ENCODE results near the gene SND1. TPM values are rescaled to one million over a fixed set of nuclear protein-coding genes. Genes with fewer than 3 reads are reported as not detected.
"Not testable (repeated sequence)": the region's sequence is repeated elsewhere in the genome, so short reads cannot be mapped to it uniquely, and the experiment has no call there.

The SND1 gene
- total and polyA plus RNA-seq, 2 donors (not counting 3 experiments of a cell fraction or from before 2014, with no cell fraction given): 116 to 249 TPM

- H3K9me3 ChIP-seq (replicated peaks; ENCODE audit: control insufficient read depth, insufficient read depth, low read length): no peaks in the 10 kb centered on the region
- no peak for DNase-seq (ENCODE audit: low read depth, low spot score)
- no peaks in the 10 kb centered on the region for H3K4me1 ChIP-seq (ENCODE audit: control insufficient read depth, extremely low read depth, insufficient read depth, low read length)
- intact Hi-C loops (cut with micrococcal nuclease) (no loop called here), dilution Hi-C loops (cut with MboI; ENCODE audit: extremely low pct_ligation_motif_present, low sequenced_read_pairs) (no loop called here)
- H2AFZ ChIP-seq (ENCODE audit: low read depth, low read length): no peak overlapping the region
- no peak overlapping the region for H3K9ac ChIP-seq (replicated peaks; ENCODE audit: extremely low read depth, insufficient read depth, low read length)
- TF ChIP-seq FOS (IDR thresholded peaks at IDR 0.05; ENCODE audit: borderline replicate concordance, insufficient read depth, low read length) (no peak), POLR2A (IDR thresholded peaks at IDR 0.05; ENCODE audit: low read depth, low read length) (no peak), JUN (IDR thresholded peaks at IDR 0.05; ENCODE audit: borderline replicate concordance, insufficient read depth, insufficient read length, low read depth) (no peak)
- BruUV-seq (replicated peaks): no TSS peak
- POLR2A ChIA-PET: no interaction called here
- H3K9me1 ChIP-seq (replicated peaks; ENCODE audit: control insufficient read depth, extremely low read depth, insufficient read depth, low read length): no peaks in the 10 kb centered on the region
- H3K36me3 ChIP-seq (ENCODE audit: control insufficient read depth in 2 of 2, extremely low read depth in 1 of 2, insufficient read depth in 2 of 2, low read length in 2 of 2): no peaks in the 10 kb centered on the region
- no peak overlapping the region for H3K4me2 ChIP-seq (ENCODE audit: insufficient read depth, low read length)
- CTCF ChIA-PET: interaction anchor here (1.0 to 1.5 kb wide), 2 partner anchors 10 to 19 kb away, joined by 3 to 5 read pairs; no protein-coding TSS in a partner anchor
- no peaks in the 10 kb centered on the region for H3K27me3 ChIP-seq (ENCODE audit: control insufficient read depth in 2 of 2, insufficient read depth in 2 of 2, low read length in 2 of 2)
- H3K27ac ChIP-seq (ENCODE audit: insufficient read depth, low read depth, low read length): no peak overlapping the region
- no peaks in the 10 kb centered on the region for H4K20me1 ChIP-seq (replicated peaks; ENCODE audit: control insufficient read depth, extremely low read depth, insufficient read depth, low read length)
- H3K4me3 ChIP-seq (replicated peaks in 1 of 3; ENCODE audit: insufficient read depth in 1 of 3, low read depth in 1 of 3, low read length in 3 of 3): no peak overlapping the region
- no peak for FAIRE-seq
- H3K79me2 ChIP-seq (ENCODE audit: control insufficient read depth, insufficient read depth, low read length): peaks cover 2% of the 10 kb centered on the region
These were observed 309.9 kb downstream of the SND1 start for GRCh38 chr7:127961786-127962453.

- BruUV-seq (replicated peaks): no TSS peak
- ChIA-PET POLR2A (no interaction called here), CTCF (interaction anchor here (1.5 kb wide), 1 partner anchor 18 kb away, joined by 5 read pairs; no protein-coding TSS in a partner anchor)
- Histone ChIP-seq H3K27me3 (ENCODE audit: control insufficient read depth in 2 of 2, insufficient read depth in 2 of 2, low read length in 2 of 2) (no peaks in the 10 kb centered on the region), H3K4me1 (ENCODE audit: control insufficient read depth, extremely low read depth, insufficient read depth, low read length) (no peaks in the 10 kb centered on the region), H3K36me3 (ENCODE audit: control insufficient read depth in 2 of 2, extremely low read depth in 1 of 2, insufficient read depth in 2 of 2, low read length in 2 of 2) (no peaks in the 10 kb centered on the region), H3K79me2 (ENCODE audit: control insufficient read depth, insufficient read depth, low read length) (no peaks in the 10 kb centered on the region), H3K4me3 (replicated peaks in 1 of 3; ENCODE audit: insufficient read depth in 1 of 3, low read depth in 1 of 3, low read length in 3 of 3) (no peak overlapping the region), H3K9ac (replicated peaks; ENCODE audit: extremely low read depth, insufficient read depth, low read length) (no peak overlapping the region), H3K9me1 (replicated peaks; ENCODE audit: control insufficient read depth, extremely low read depth, insufficient read depth, low read length) (no peaks in the 10 kb centered on the region), H4K20me1 (replicated peaks; ENCODE audit: control insufficient read depth, extremely low read depth, insufficient read depth, low read length) (no peaks in the 10 kb centered on the region), H2AFZ (ENCODE audit: low read depth, low read length) (no peak overlapping the region), H3K4me2 (ENCODE audit: insufficient read depth, low read length) (no peak overlapping the region), H3K9me3 (replicated peaks; ENCODE audit: control insufficient read depth, insufficient read depth, low read length) (no peaks in the 10 kb centered on the region), H3K27ac (ENCODE audit: insufficient read depth, low read depth, low read length) (no peak overlapping the region)
- DNase-seq (ENCODE audit: low read depth, low spot score) (no peak), FAIRE-seq (no peak)
- intact Hi-C loops (cut with micrococcal nuclease): no loop called here
- dilution Hi-C loops (cut with MboI; ENCODE audit: extremely low pct_ligation_motif_present, low sequenced_read_pairs): no loop called here
- no peak for TF ChIP-seq CTCF (IDR thresholded peaks at IDR 0.05; ENCODE audit: extremely low read depth in 1 of 2, insufficient read depth in 1 of 2, low read depth in 1 of 2, low read length in 2 of 2)
- TF ChIP-seq GATA2 (IDR thresholded peaks at IDR 0.05; ENCODE audit: insufficient read depth, insufficient read length, low read depth, low read length): no peak
- TF ChIP-seq POLR2A (IDR thresholded peaks at IDR 0.05; ENCODE audit: low read depth, low read length): no peak
- TF ChIP-seq MAX (IDR thresholded peaks at IDR 0.05; ENCODE audit: insufficient read depth, insufficient read length): no peak
These were observed 310.8 kb downstream of the SND1 start for GRCh38 chr7:127962589-127963361.

- H3K36me3 ChIP-seq (ENCODE audit: control insufficient read depth in 2 of 2, extremely low read depth in 1 of 2, insufficient read depth in 2 of 2, low read length in 2 of 2); BruUV-seq (replicated peaks); H3K27ac ChIP-seq (ENCODE audit: insufficient read depth, low read depth, low read length); intact Hi-C loops (cut with micrococcal nuclease); DNase-seq (ENCODE audit: low read depth, low spot score); H3K9me1 ChIP-seq (replicated peaks; ENCODE audit: control insufficient read depth, extremely low read depth, insufficient read depth, low read length); FAIRE-seq; POLR2A ChIA-PET; H2AFZ ChIP-seq (ENCODE audit: low read depth, low read length); H3K79me2 ChIP-seq (ENCODE audit: control insufficient read depth, insufficient read depth, low read length); H3K27me3 ChIP-seq (ENCODE audit: control insufficient read depth in 2 of 2, insufficient read depth in 2 of 2, low read length in 2 of 2); H3K4me3 ChIP-seq (replicated peaks in 1 of 3; ENCODE audit: insufficient read depth in 1 of 3, low read depth in 1 of 3, low read length in 3 of 3); H3K4me2 ChIP-seq (ENCODE audit: insufficient read depth, low read length); H4K20me1 ChIP-seq (replicated peaks; ENCODE audit: control insufficient read depth, extremely low read depth, insufficient read depth, low read length); H3K9me3 ChIP-seq (replicated peaks; ENCODE audit: control insufficient read depth, insufficient read depth, low read length); H3K4me1 ChIP-seq (ENCODE audit: control insufficient read depth, extremely low read depth, insufficient read depth, low read length); dilution Hi-C loops (cut with MboI; ENCODE audit: extremely low pct_ligation_motif_present, low sequenced_read_pairs); CTCF ChIA-PET; H3K9ac ChIP-seq (replicated peaks; ENCODE audit: extremely low read depth, insufficient read depth, low read length): not testable (repeated sequence)
These were observed 311.9 kb downstream of the SND1 start for GRCh38 chr7:127963850-127964249.

Measured in endothelial cell of umbilical vein (primary cell).